Large intestine (tissue), 3 donors: ENCODE measurements around the gene KCNJ12. TPM values are rescaled to one million over a fixed set of nuclear protein-coding genes. Genes with fewer than 3 reads are reported as not detected.
"Not testable (repeated sequence)": the region's sequence is repeated elsewhere in the genome, so short reads cannot be mapped to it uniquely, and the experiment has no call there.

Source experiments
- DNase-seq, 2 donors: peaks; one replicate each; pipeline versions ENCODE4 v3.0.0 to v3.0.0-alpha.2; 2013
- H3K27ac ChIP-seq: one replicate; pipeline ENCODE4 v1.5.1; 2013; ENCODE audit warnings: low read length
- H3K27me3 ChIP-seq: 2 replicates; pipeline ENCODE4 v1.6.1; 2013; ENCODE audit warnings: low read length; ENCODE audit not compliant: control insufficient read depth, insufficient read depth
- H3K36me3 ChIP-seq: 2 replicates; pipeline ENCODE4 v1.6.1; 2013; ENCODE audit warnings: low read length; ENCODE audit not compliant: control insufficient read depth, insufficient read depth
- H3K4me1 ChIP-seq: one replicate; pipeline ENCODE4 v1.6.1; 2013; ENCODE audit warnings: low read length; ENCODE audit not compliant: control insufficient read depth, insufficient read depth
- H3K4me3 ChIP-seq: one replicate; pipeline ENCODE4 v1.5.1; 2013; ENCODE audit warnings: low read length
- H3K9me3 ChIP-seq: one replicate; pipeline ENCODE4 v1.6.1; 2013; ENCODE audit warnings: mild to moderate bottlenecking, low read depth, low read length, moderate library complexity; ENCODE audit not compliant: control insufficient read depth
- WGBS: methylation state at CpG from one replicate; pipeline ENCODE4 v1.1.5; 2013; ENCODE audit warnings: low lambda C conversion rate; ENCODE audit not compliant: insufficient coverage; 5-methylcytosine and 5-hydroxymethylcytosine counted together
- polyA plus RNA-seq: library from polyadenylated mRNA; unstranded; fragments of 120-200 nt; gene quantifications from one replicate; pipeline ENCODE4 v1.2.1, GENCODE V29; 2013

KCNJ12 gene
- polyA plus RNA-seq, 1 donor, result 18.4 TPM

GRCh38 chr17:21400187-21400569 is 24.0 kb downstream of the KCNJ12 start:
- H3K9me3 ChIP-seq, DNase-seq, H3K27ac ChIP-seq, H3K27me3 ChIP-seq, H3K4me3 ChIP-seq, H3K36me3 ChIP-seq, H3K4me1 ChIP-seq: not testable (repeated sequence)
- WGBS, result no CpG with 5 or more reads among the region's 9 CpGs

- Histone ChIP-seq H3K4me1 (no peaks in the 10 kb centered on the region), H3K9me3 (no peaks in the 10 kb centered on the region), H3K4me3 (no peak overlapping the region), H3K36me3 (no peaks in the 10 kb centered on the region), H3K27ac (no peak overlapping the region), H3K27me3 (no peaks in the 10 kb centered on the region)
- WGBS, result no CpG with 5 or more reads among the region's 15 CpGs
- DNase-seq, result no peak
Measured at GRCh38 chr17:21400816-21401593, 24.8 kb downstream of the KCNJ12 start.

- not testable (repeated sequence) for H3K36me3 ChIP-seq, H3K27ac ChIP-seq, H3K4me1 ChIP-seq, H3K9me3 ChIP-seq, H3K27me3 ChIP-seq, H3K4me3 ChIP-seq
- WGBS, result no CpG with 5 or more reads among the region's 8 CpGs
- peak; percentile 16 to 30 for DNase-seq
Measured at GRCh38 chr17:21402166-21402571, 26.0 kb downstream of the KCNJ12 start.

- H3K4me3 ChIP-seq, DNase-seq, H3K36me3 ChIP-seq, H3K9me3 ChIP-seq, H3K27ac ChIP-seq, H3K27me3 ChIP-seq, H3K4me1 ChIP-seq: not testable (repeated sequence)
- WGBS, result 100% methylated on average over 1 of the region's 3 CpGs
Measured at GRCh38 chr17:21402926-21403325, 26.8 kb downstream of the KCNJ12 start.

GRCh38 chr17:21404106-21404505 is 27.9 kb downstream of the KCNJ12 start:
- H3K27me3 ChIP-seq, H3K4me1 ChIP-seq, H3K4me3 ChIP-seq, H3K27ac ChIP-seq, DNase-seq, H3K36me3 ChIP-seq, H3K9me3 ChIP-seq: not testable (repeated sequence)
- WGBS, result no CpG with 5 or more reads among the region's 8 CpGs

GRCh38 chr17:21404539-21404938 is 28.4 kb downstream of the KCNJ12 start:
- H3K27ac ChIP-seq, DNase-seq, H3K27me3 ChIP-seq, H3K4me1 ChIP-seq, H3K4me3 ChIP-seq, H3K9me3 ChIP-seq, H3K36me3 ChIP-seq: not testable (repeated sequence)
- no CpG with 5 or more reads among the region's 6 CpGs for WGBS

- H3K27ac ChIP-seq, H3K4me1 ChIP-seq, H3K9me3 ChIP-seq, H3K4me3 ChIP-seq, H3K36me3 ChIP-seq, H3K27me3 ChIP-seq, DNase-seq: not testable (repeated sequence)
- WGBS, result no CpG with 5 or more reads among the region's 26 CpGs
Measured at GRCh38 chr17:21404956-21405731, 29.0 kb downstream of the KCNJ12 start.

GRCh38 chr17:21405904-21406400 is 29.8 kb downstream of the KCNJ12 start:
- not testable (repeated sequence) for H3K27me3 ChIP-seq, DNase-seq, H3K4me1 ChIP-seq, H3K27ac ChIP-seq, H3K4me3 ChIP-seq, H3K9me3 ChIP-seq, H3K36me3 ChIP-seq
- WGBS, result no CpG with 5 or more reads among the region's 7 CpGs

GRCh38 chr17:21406616-21407404 is 30.7 kb downstream of the KCNJ12 start:
- H3K4me1 ChIP-seq, H3K27me3 ChIP-seq, H3K9me3 ChIP-seq, H3K4me3 ChIP-seq, DNase-seq, H3K36me3 ChIP-seq, H3K27ac ChIP-seq: not testable (repeated sequence)
- no CpG with 5 or more reads among the region's 5 CpGs for WGBS

- not testable (repeated sequence) for DNase-seq, H3K9me3 ChIP-seq, H3K36me3 ChIP-seq, H3K4me3 ChIP-seq, H3K27ac ChIP-seq, H3K27me3 ChIP-seq, H3K4me1 ChIP-seq
- no CpG with 5 or more reads among the region's 1 CpG for whole genome bisulfite sequencing
Measured at GRCh38 chr17:21407752-21408151, 31.6 kb downstream of the KCNJ12 start.
